Measurements from ENCODE around the gene CDK8.
A peak's percentile ranks its signal among the peaks of the same experiment; 100 is the strongest.
"Not testable (repeated sequence)": the region's sequence is repeated elsewhere in the genome, so short reads cannot be mapped to it uniquely, and the experiment has no call there.

CDK8 gene

DNA sequence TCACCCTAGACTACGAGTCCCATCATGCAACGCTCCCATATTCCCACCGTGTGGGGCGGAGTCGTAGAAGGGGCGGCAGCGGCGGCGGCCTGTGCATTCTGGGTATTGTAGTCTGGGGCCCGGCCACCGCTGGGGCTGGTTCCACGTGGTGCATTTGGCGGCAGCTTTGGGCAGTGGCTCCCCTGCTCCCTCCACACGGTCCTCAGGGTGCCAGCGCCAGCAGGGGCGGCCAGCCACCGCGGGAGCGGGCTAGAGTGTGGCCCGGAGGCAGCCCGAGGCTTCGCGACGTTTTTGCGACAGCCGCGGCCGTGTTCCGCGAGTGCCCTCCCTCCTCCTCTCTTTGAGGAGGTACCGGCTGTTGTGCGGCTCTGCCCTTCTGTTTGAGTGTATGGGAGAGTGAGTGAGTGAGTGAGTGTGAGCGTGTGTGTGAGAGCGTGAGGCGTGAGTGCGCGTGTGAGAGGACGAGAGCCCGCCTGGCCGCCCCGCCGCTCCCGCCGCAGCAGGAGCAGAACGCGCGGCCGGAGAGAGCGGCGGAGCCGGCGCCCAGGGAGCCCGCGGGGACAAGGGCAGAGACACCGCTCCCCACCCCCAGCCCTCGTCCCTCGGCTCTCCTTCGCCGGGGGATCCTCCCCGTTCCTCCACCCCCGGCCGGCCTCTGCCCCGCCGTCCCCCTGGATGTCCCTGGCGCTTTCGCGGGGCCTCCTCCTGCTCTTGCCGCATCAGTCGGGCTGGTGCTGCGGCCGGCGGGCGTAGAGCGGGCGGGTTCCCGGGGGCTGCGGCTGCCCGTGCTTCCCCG, at the start of gene CDK8:
CDK8 (plus strand) TSS at position 343 of the 796 bp plus-strand sequence. CDS start 513 bp downstream, outside the sequence.
- peak; percentile 51 for DNase-seq (ENCODE audit: low read depth)

GRCh38 chr13:26208287-26208686, 45.6 kb upstream of the CDK8 start:
- no peak for DNase-seq (ENCODE audit: low read depth)

- DNase-seq (ENCODE audit: low read depth): no peak
Observed at GRCh38 chr13:26213345-26213744, 40.6 kb upstream of the CDK8 start.

GRCh38 chr13:26213982-26214381, 39.9 kb upstream of the CDK8 start:
- no peak for DNase-seq (ENCODE audit: low read depth)

DNA sequence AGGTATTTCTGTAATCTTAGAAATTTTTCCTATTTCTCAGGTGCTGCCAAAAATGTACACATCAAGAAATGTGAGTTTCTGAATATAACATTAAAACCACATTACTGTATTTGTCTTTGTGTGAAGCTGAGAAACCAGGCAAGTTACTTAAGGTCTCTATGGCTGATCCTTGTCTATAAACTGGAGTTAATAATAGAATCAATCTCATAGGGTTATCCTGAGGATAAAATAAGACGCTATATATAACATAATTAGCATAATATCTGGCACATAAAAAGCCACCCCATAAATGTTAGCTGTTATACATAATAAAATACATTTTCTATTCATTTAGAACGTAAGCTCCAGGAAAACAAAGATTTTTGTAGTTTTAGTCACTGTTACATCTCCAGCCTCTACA, 37.9 kb upstream of the CDK8 start:
- DNase-seq (ENCODE audit: low read depth): no peak

GRCh38 chr13:26219726-26220125, 34.2 kb upstream of the CDK8 start:
- DNase-seq (ENCODE audit: low read depth): no peak

DNA sequence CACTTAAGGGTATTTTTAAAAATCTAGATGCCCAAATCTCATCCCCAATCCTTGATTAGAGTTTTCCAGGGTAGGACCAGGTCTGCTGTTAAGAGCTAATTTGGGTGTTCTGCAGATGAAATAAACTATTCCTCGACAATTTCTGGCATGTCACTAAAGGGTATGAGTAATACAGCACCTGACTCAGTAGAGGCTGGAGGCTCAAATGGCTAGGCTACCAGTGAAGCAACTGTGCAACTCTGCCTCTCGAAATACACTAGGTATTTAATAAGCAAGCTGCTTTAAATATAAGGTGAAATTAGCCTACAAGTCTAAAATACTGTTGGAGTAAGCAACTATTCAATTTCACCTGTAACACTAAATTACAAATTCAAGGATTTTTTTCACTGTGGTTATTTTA, 33.4 kb upstream of the CDK8 start:
- DNase-seq (ENCODE audit: low read depth): no peak

DNA sequence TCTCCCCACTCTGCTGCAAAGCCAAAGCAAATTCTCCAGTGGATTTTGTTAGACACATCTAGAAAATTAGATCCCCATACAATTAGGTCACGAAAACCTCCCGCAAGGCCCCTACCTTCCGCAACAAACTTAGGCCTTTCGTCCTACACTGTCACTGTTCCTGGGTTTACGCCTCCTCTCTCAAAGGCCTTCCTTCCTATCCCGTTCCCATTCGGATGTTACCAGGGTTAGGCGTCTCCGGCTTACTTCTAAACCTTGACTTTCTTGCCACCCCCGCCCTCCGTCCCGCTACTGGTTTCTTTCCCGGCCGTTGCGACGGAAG, 32.6 kb upstream of the CDK8 start:
- DNase-seq (ENCODE audit: low read depth): no peak

GRCh38 chr13:26221721-26222519, 32.0 kb upstream of the CDK8 start, which contains the start of gene RNF6:
TSS of gene RNF6 (minus strand) at chr13:26222314. CDS start at chr13:26219649, 2,665 bp downstream.
- peak; percentile 86 for DNase-seq (ENCODE audit: low read depth)

DNA sequence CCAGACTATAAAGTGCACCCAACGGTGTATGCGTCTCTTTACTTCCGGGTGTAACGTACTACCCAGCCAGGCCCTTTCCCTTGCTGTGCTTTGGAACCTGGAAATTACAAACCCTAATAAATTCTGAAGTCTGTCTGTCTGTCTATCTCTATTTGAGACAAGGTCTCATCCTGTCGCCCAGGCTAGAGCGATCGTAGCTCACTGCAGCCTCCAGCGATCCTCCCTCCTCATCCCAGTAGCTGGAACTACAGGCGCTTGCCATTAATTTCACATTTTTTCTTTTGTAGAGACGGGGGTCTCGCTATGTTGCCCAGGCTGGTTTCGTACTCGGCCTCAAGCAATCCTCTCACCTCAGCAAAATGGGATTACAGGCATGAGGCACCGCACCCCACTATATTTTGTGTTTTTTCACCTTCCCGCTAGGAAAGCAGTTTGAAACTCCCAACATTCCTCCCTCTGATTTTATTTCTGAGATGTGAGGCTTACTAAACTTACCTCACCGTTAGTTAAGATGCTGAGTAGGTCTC, 31.3 kb upstream of the CDK8 start:
- no peak for DNase-seq (ENCODE audit: low read depth)

GRCh38 chr13:26225896-26226617, 27.9 kb upstream of the CDK8 start:
- no peak for DNase-seq (ENCODE audit: low read depth)

- DNase-seq (ENCODE audit: low read depth): no peak
Observed at GRCh38 chr13:26227166-26227971, 26.6 kb upstream of the CDK8 start.

GRCh38 chr13:26228096-26228495, 25.8 kb upstream of the CDK8 start:
- no peak for DNase-seq (ENCODE audit: low read depth)

DNA sequence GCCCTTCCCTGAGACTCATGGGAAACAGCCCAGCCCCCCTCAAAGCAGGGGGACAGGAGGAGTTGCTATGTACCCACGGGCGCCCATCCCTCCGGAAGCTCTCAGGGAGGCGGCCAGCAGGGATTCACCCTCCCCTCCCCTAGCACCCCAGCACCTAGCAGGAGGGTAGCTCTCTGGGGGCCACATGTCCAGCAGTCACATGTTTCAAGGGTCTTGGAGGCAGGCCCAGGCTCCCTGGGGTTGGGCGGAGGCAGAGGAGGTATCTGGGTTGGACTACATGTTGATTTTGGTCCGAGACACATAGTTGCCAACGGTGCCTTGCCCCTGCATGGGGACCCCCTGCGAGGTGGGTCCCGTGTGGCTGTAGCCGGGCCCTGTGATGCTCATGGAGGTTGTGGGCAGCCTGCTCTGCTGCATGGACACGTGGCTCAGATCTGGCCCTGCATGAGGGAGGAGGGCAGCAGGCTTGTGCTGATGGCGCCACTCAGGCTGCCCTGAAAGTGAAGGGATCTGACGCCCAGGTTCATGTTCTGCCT, 24.8 kb upstream of the CDK8 start:
- no peak for DNase-seq (ENCODE audit: low read depth)

- no peak for DNase-seq (ENCODE audit: low read depth)
Observed at GRCh38 chr13:26230703-26231102, 23.2 kb upstream of the CDK8 start.

- DNase-seq (ENCODE audit: low read depth): no peak
Observed at GRCh38 chr13:26236296-26236695, 17.6 kb upstream of the CDK8 start.

DNA sequence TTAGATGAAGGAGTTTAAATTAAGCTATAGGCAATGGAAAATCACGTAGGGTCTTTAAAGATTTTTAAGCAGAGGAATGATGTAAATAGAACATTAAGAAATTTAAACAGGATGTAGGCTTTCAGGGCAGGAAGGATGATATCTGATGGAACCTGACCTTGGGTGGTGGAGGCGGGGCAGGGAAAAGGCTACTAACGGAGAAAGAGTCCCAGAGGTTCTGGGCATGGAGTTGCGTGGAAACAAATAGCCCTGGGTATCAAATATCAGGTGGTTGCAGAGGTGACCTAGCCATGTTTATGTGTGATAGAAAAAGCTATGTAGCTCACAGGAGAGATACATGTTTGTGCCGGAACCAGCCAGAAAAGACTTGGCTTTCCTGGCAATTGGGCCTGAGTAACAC, 7.8 kb upstream of the CDK8 start:
- DNase-seq (ENCODE audit: low read depth): no peak

- no peak for DNase-seq (ENCODE audit: low read depth)
Observed at GRCh38 chr13:26247011-26247410, 6.9 kb upstream of the CDK8 start.

GRCh38 chr13:26247608-26248007, 6.3 kb upstream of the CDK8 start:
- no peak for DNase-seq (ENCODE audit: low read depth)

GRCh38 chr13:26249551-26249950, 4.4 kb upstream of the CDK8 start:
- no peak for DNase-seq (ENCODE audit: low read depth)

DNA sequence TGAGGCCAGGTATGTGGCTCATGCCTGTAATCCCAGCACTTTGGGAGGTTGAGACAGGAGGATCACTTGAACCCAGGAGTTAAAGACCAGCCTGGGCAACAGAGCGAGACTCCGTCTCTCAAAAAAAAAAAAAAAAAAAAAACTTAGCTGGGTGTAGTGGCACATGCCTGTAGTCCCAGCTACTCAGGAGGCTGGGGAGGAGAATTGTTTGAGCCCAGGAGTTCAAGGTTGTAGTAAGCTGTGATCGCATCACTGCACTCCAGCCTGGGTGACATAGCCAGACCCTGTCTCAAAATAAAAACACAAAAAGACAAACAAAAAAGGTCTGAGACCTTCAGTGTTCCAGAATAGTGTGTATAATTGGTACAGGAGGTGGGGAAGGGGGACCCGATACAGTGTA, 1.9 kb upstream of the CDK8 start:
- DNase-seq (ENCODE audit: low read depth): not testable (repeated sequence)

Measured in HS-27A (cell line).